Gastrocnemius medialis (tissue), 4 donors: ENCODE measurements around the gene FAM78A.

ENCODE experiments used
- CTCF ChIP-seq, 5 experiments: fragments of 450-650 bp in 3 of 5; fragments of 200-600 bp in 2 of 5; sonication (generic) in 2 of 5; IDR thresholded peaks in 4 of 5; conservative IDR thresholded peaks in 1 of 5; 1 replicate in 4 of 5; 2 replicates in 1 of 5; pipeline ENCODE4 v1.5.1; 2016 to 2019; ENCODE audit warnings: antibody characterized with exemption in 5 of 5, mild to moderate bottlenecking in 3 of 5, moderate library complexity in 3 of 5
- POLR2A ChIP-seq, 2 donors: fragments of 450-650 bp; IDR thresholded peaks; one replicate each; pipeline ENCODE4 v1.6.1; 2017; ENCODE audit warnings: antibody characterized with exemption in 2 of 2, mild to moderate bottlenecking in 2 of 2, moderate library complexity in 2 of 2

- TF ChIP-seq CTCF (IDR thresholded peaks at IDR 0.05 in 4 of 5, conservative IDR thresholded peaks at IDR 0.05 in 1 of 5) (no peak), POLR2A (IDR thresholded peaks at IDR 0.05) (no peak)
Observed at GRCh38 chr9:131284856-131285255, 8.5 kb upstream of the FAM78A start.
